Subcutaneous adipose tissue (tissue), 4 donors: ENCODE measurements around the gene DOK3. TPM values are rescaled to one million over a fixed set of nuclear protein-coding genes. Genes with fewer than 3 reads are reported as not detected.

Experiments
- CTCF ChIP-seq: fragments of 450-650 bp; IDR thresholded peaks from one replicate; pipeline ENCODE4 v1.5.1; 2016; ENCODE audit warnings: low read depth, mild to moderate bottlenecking, control low read depth, antibody characterized with exemption, moderate library complexity
- total RNA-seq, 4 donors: library from RNA; depleted of rRNA; stranded (reverse); fragments of >200 nt; gene quantifications; one replicate each; pipeline ENCODE4 v1.1.0, GENCODE V29; 2016

The DOK3 gene
- total RNA-seq, 4 donors from 2014 or later: 8.5 to 20.6 (median 11.0) TPM

- no peak for TF ChIP-seq CTCF
Measured at GRCh38 chr5:177499842-177500241, 9.8 kb downstream of the DOK3 start.

DNA sequence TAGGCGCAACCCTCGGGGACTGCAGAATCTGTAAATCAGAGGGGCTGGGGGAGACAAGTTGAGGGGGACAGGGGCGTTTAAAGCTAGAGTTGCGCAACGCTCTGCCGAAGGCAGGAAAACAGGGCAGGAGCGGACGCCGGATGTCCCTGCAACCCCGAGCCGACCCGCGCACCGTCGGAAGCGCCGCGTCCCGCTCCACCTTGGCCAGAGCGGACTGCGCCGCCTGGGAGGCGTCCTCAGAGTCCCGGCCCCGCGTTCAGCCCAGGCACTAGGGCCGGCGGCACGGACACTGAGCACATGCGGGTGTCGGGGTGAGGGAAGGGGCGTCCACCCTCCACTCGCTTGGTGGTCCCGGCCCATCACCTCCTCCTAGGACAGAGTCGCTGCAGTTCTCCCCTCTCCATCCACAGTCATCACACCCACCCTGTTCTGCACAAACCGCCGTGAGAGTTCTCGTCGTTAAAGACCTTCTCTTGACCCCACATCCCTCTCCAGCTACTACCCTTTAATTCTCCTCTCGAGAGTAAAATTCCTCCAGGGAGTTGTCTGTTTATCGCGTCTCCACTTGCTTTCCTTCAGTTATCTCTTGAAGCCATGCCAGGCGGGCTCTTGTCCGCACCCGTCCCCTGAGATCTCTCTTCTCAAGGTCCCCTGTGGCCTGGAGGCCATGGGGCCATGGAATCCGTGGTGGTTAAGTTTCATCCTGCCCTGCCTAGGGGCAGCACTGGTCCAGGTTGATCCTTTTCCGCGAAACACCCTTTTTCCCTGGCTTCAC, 11.4 kb downstream of the DOK3 start:
- no peak for TF ChIP-seq CTCF

DNA sequence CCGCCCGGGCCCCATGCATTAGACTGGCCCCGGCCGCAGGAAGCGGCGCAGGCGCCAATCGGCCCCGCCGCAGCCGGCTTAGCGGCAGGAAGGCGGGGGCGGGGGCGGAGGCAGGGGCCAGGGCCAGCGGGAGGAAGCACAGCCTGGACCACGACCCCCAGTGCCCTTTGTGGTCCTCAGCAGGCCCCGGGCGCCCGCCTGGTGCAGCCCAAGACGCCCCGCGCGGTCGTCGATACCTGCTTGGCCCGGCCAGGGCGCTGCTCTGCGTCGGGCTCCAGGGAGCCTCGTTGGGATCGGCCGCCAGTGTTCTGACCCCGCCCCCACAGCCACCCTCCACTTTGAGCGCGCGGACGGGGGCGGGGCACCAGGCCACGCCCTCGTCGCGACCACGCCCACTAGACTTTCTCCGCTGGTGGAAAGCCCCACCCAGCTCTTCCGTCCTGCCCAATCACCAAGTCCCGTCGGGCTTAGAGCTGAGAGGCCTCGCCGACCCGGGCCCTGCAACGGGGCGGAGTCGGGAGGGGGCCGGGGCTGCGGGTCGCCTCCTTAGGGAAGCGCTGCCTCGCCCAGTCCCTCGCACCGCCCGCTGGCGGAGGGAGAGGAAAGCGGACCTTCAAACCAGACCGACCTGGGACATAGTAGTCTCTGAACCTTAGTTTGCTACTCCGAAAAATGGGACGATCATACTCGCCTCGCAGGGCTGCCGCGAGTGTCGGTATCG, 12.2 kb downstream of the DOK3 start, which contains the start of gene PDLIM7:
Gene PDLIM7, minus strand, starts transcription at position 313 of the 721 bp plus-strand sequence. CDS start 1,092 bp downstream, outside the sequence.
- TF ChIP-seq CTCF: no peak

DNA sequence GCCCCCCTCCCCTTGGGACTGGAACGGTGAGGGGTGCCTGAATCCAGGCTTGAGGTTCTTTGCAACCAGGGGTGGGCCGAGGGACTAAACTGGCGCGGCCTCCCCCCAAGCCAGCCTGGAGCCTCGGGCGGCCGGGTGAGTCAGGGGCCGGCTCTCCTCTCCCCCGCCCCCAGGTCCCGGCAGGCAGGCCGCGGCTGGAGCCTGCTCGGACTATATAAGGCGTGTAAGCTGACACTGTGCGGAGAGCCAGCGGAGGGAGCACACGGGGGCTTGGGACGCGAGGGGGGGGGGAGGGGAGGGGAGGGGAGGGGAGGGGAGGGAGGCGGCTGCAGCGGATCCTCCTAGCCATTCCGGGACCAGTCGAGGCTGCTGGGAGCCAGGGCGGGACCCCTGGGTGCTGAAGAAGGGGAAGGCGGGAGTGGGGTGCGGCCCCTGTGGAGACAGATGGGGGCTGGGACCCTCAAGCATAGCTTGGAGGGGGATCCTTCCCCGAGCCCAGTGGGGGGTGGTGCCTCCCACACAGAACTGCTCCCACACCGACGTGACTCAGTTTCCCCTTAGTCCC, 12.8 kb downstream of the DOK3 start:
- TF ChIP-seq CTCF: no peak

- TF ChIP-seq CTCF: no peak
Measured at GRCh38 chr5:177496070-177496726, 13.4 kb downstream of the DOK3 start.

- no peak for TF ChIP-seq CTCF
Measured at GRCh38 chr5:177495243-177496060, 14.2 kb downstream of the DOK3 start.
